Measurements from ENCODE around the gene PTPRJ.
"Not testable (repeated sequence)": the region's sequence is repeated elsewhere in the genome, so short reads cannot be mapped to it uniquely, and the experiment has no call there.

Gene PTPRJ

GRCh38 chr11:48148749-48149148 lies 168.4 kb downstream of the PTPRJ start:
- DNase-seq (ENCODE audit: low read depth in 1 of 2, low spot score in 1 of 2): no peak

GRCh38 chr11:48150213-48150612 lies 169.9 kb downstream of the PTPRJ start:
- DNase-seq (ENCODE audit: low read depth in 1 of 2, low spot score in 1 of 2): no peak

- no peak for DNase-seq (ENCODE audit: low read depth in 1 of 2, low spot score in 1 of 2)
These were observed 173.8 kb downstream of the PTPRJ start for GRCh38 chr11:48154151-48154550.

GRCh38 chr11:48161951-48162884 lies 181.9 kb downstream of the PTPRJ start:
- DNase-seq (ENCODE audit: low read depth in 1 of 2, low spot score in 1 of 2): no peak

GRCh38 chr11:48162885-48163268 lies 182.5 kb downstream of the PTPRJ start:
- no peak for DNase-seq (ENCODE audit: low read depth in 1 of 2, low spot score in 1 of 2)

- DNase-seq (ENCODE audit: low read depth in 1 of 2, low spot score in 1 of 2): no peak
These were observed 183.2 kb downstream of the PTPRJ start for GRCh38 chr11:48163360-48164100.

- DNase-seq (ENCODE audit: low read depth in 1 of 2, low spot score in 1 of 2): no peak
These were observed 184.5 kb downstream of the PTPRJ start for GRCh38 chr11:48164836-48165235.

- no peak for DNase-seq (ENCODE audit: low read depth in 1 of 2, low spot score in 1 of 2)
These were observed 185.1 kb downstream of the PTPRJ start for GRCh38 chr11:48165426-48165825.

GRCh38 chr11:48167380-48167779 lies 187.0 kb downstream of the PTPRJ start:
- DNase-seq (ENCODE audit: low read depth in 1 of 2, low spot score in 1 of 2): no peak

GRCh38 chr11:48168815-48169214 lies 188.5 kb downstream of the PTPRJ start:
- no peak for DNase-seq (ENCODE audit: low read depth in 1 of 2, low spot score in 1 of 2)

GRCh38 chr11:48169259-48169658 lies 188.9 kb downstream of the PTPRJ start:
- no peak for DNase-seq (ENCODE audit: low read depth in 1 of 2, low spot score in 1 of 2)

GRCh38 chr11:48169717-48170116 lies 189.4 kb downstream of the PTPRJ start:
- DNase-seq (ENCODE audit: low read depth in 1 of 2, low spot score in 1 of 2): no peak

- DNase-seq (ENCODE audit: low read depth in 1 of 2, low spot score in 1 of 2): no peak
These were observed 190.2 kb downstream of the PTPRJ start for GRCh38 chr11:48170241-48171233.

- peak; percentile 44 to 57 for DNase-seq (ENCODE audit: low read depth in 1 of 2, low spot score in 1 of 2)
These were observed 192.7 kb downstream of the PTPRJ start for GRCh38 chr11:48172818-48173609.

GRCh38 chr11:48177661-48178060 lies 197.3 kb downstream of the PTPRJ start:
- DNase-seq (ENCODE audit: low read depth in 1 of 2, low spot score in 1 of 2): no peak

- DNase-seq (ENCODE audit: low read depth in 1 of 2, low spot score in 1 of 2): no peak
These were observed 200.3 kb downstream of the PTPRJ start for GRCh38 chr11:48180627-48181026.

GRCh38 chr11:48182860-48183526 lies 202.6 kb downstream of the PTPRJ start:
- no peak for DNase-seq (ENCODE audit: low read depth in 1 of 2, low spot score in 1 of 2)

GRCh38 chr11:48184452-48184851 lies 204.1 kb downstream of the PTPRJ start:
- DNase-seq (ENCODE audit: low read depth in 1 of 2, low spot score in 1 of 2): no peak

GRCh38 chr11:48190906-48191654 lies 210.7 kb downstream of the PTPRJ start:
- not testable (repeated sequence) for DNase-seq (ENCODE audit: low read depth in 1 of 2, low spot score in 1 of 2)

All from activated CD4-positive, alpha-beta T cell treated with anti-CD3 and anti-CD28 coated beads, Interleukin-2, amount 50 U/mL, for 24 hours (primary cell).